GM15510 (cell line): ENCODE results near the gene CADM2.

Experiments
- POLR2A ChIP-seq: IDR thresholded peaks from 3 replicates; pipeline ENCODE4 v1.6.1; 2011; ENCODE audit warnings: borderline replicate concordance; ENCODE audit not compliant: insufficient read length; ENCODE audit errors: extremely low read depth

The CADM2 gene

GRCh38 chr3:85652360-85652759 lies 693.6 kb downstream of the CADM2 start:
- TF ChIP-seq POLR2A = no peak

- no peak for TF ChIP-seq POLR2A
These were observed 701.7 kb downstream of the CADM2 start for GRCh38 chr3:85660451-85660850.

- no peak for TF ChIP-seq POLR2A
These were observed 703.7 kb downstream of the CADM2 start for GRCh38 chr3:85662462-85662861.

- no peak for TF ChIP-seq POLR2A
These were observed 709.0 kb downstream of the CADM2 start for GRCh38 chr3:85667744-85668143.

GRCh38 chr3:85670634-85671205 lies 711.9 kb downstream of the CADM2 start:
- TF ChIP-seq POLR2A = no peak

GRCh38 chr3:85672761-85673160 lies 714.0 kb downstream of the CADM2 start:
- TF ChIP-seq POLR2A = no peak

- no peak for TF ChIP-seq POLR2A
These were observed 719.9 kb downstream of the CADM2 start for GRCh38 chr3:85678713-85679112.

- no peak for TF ChIP-seq POLR2A
These were observed 723.1 kb downstream of the CADM2 start for GRCh38 chr3:85681906-85682305.

GRCh38 chr3:85691196-85691595 lies 732.4 kb downstream of the CADM2 start:
- no peak for TF ChIP-seq POLR2A

- no peak for TF ChIP-seq POLR2A
These were observed 738.4 kb downstream of the CADM2 start for GRCh38 chr3:85697156-85697555.

- TF ChIP-seq POLR2A = no peak
These were observed 747.3 kb downstream of the CADM2 start for GRCh38 chr3:85706130-85706529.

GRCh38 chr3:85709346-85709892 lies 750.6 kb downstream of the CADM2 start:
- TF ChIP-seq POLR2A = no peak

GRCh38 chr3:85710490-85710889 lies 751.7 kb downstream of the CADM2 start:
- TF ChIP-seq POLR2A = no peak

- TF ChIP-seq POLR2A = no peak
These were observed 762.8 kb downstream of the CADM2 start for GRCh38 chr3:85721409-85722145.

- TF ChIP-seq POLR2A = no peak
These were observed 767.0 kb downstream of the CADM2 start for GRCh38 chr3:85725809-85726208.

- no peak for TF ChIP-seq POLR2A
These were observed 767.5 kb downstream of the CADM2 start for GRCh38 chr3:85726241-85726640.

- TF ChIP-seq POLR2A = no peak
These were observed 779.1 kb downstream of the CADM2 start for GRCh38 chr3:85737846-85738245.

GRCh38 chr3:85740561-85740960 lies 781.8 kb downstream of the CADM2 start:
- TF ChIP-seq POLR2A = no peak
